ENCODE measurements around the gene GZMM.
"Not testable (repeated sequence)": the region's sequence is repeated elsewhere in the genome, so short reads cannot be mapped to it uniquely, and the experiment has no call there.

The GZMM gene

GRCh38 chr19:583968-584239, 40.1 kb downstream of the GZMM start:
- FAIRE-seq = no peak

GRCh38 chr19:584240-585001, 40.6 kb downstream of the GZMM start:
- FAIRE-seq = no peak

- not testable (repeated sequence) for FAIRE-seq
Measured at GRCh38 chr19:585146-585545, 41.3 kb downstream of the GZMM start.

- no peak for FAIRE-seq
Measured at GRCh38 chr19:585551-586110, 41.8 kb downstream of the GZMM start.

- no peak for FAIRE-seq
Measured at GRCh38 chr19:588093-588740, 44.4 kb downstream of the GZMM start.

GRCh38 chr19:588741-589692, 45.2 kb downstream of the GZMM start:
- FAIRE-seq = no peak

GRCh38 chr19:589693-590395, 46.0 kb downstream of the GZMM start, which contains the start of gene HCN2:
Gene HCN2 (plus strand): TSS chr19:589881. CDS start chr19:589946, 65 bp downstream.
- FAIRE-seq = no peak

GRCh38 chr19:590396-590745, 46.5 kb downstream of the GZMM start:
- FAIRE-seq = no peak

- FAIRE-seq = no peak
Measured at GRCh38 chr19:590750-591098, 46.9 kb downstream of the GZMM start.

- FAIRE-seq = no peak
Measured at GRCh38 chr19:591099-591958, 47.5 kb downstream of the GZMM start.

- no peak for FAIRE-seq
Measured at GRCh38 chr19:592101-592500, 48.2 kb downstream of the GZMM start.

- FAIRE-seq = no peak
Measured at GRCh38 chr19:593055-593454, 49.2 kb downstream of the GZMM start.

GRCh38 chr19:593505-593904, 49.7 kb downstream of the GZMM start:
- FAIRE-seq = no peak

GRCh38 chr19:594265-594870, 50.5 kb downstream of the GZMM start:
- no peak for FAIRE-seq

GRCh38 chr19:595326-596262, 51.7 kb downstream of the GZMM start:
- no peak for FAIRE-seq

GRCh38 chr19:596263-596655, 52.4 kb downstream of the GZMM start:
- FAIRE-seq = no peak

GRCh38 chr19:597406-598315, 53.8 kb downstream of the GZMM start:
- FAIRE-seq = no peak

All from colon (tissue), 2 donors.